ENCODE measurements around the gene AATF.

The AATF gene

GRCh38 chr17:36948717-36949460 is at the start of gene AATF:
Gene AATF, plus strand, starts transcription at chr17:36948954. Its CDS starts 172 bp downstream, at chr17:36949126.
- peak; percentile 97 for DNase-seq

GRCh38 chr17:36899250-36900159 is 49.2 kb upstream of the AATF start:
- no peak for DNase-seq

GRCh38 chr17:36900160-36900512 is 48.6 kb upstream of the AATF start:
- no peak for DNase-seq

GRCh38 chr17:36901506-36901905 is 47.2 kb upstream of the AATF start:
- DNase-seq: no peak

- DNase-seq: no peak
These were observed 41.3 kb upstream of the AATF start for GRCh38 chr17:36907407-36907806.

- DNase-seq: no peak
These were observed 38.2 kb upstream of the AATF start for GRCh38 chr17:36910513-36910912.

GRCh38 chr17:36911001-36911400 is 37.8 kb upstream of the AATF start:
- DNase-seq: no peak

GRCh38 chr17:36913132-36913531 is 35.6 kb upstream of the AATF start:
- no peak for DNase-seq

GRCh38 chr17:36918211-36918691 is 30.5 kb upstream of the AATF start:
- DNase-seq: no peak

- DNase-seq: no peak
These were observed 29.3 kb upstream of the AATF start for GRCh38 chr17:36919407-36919968.

GRCh38 chr17:36920032-36921005 is 28.4 kb upstream of the AATF start:
- DNase-seq: no peak

- no peak for DNase-seq
These were observed 27.5 kb upstream of the AATF start for GRCh38 chr17:36921095-36921851.

- no peak for DNase-seq
These were observed 26.6 kb upstream of the AATF start for GRCh38 chr17:36922175-36922574.

GRCh38 chr17:36923814-36924221 is 24.9 kb upstream of the AATF start:
- DNase-seq: no peak

GRCh38 chr17:36926226-36926625 is 22.5 kb upstream of the AATF start:
- DNase-seq: no peak

- no peak for DNase-seq
These were observed 22.1 kb upstream of the AATF start for GRCh38 chr17:36926701-36927100.

- no peak for DNase-seq
These were observed 20.0 kb upstream of the AATF start for GRCh38 chr17:36928471-36929345.

- DNase-seq: no peak
These were observed 18.7 kb upstream of the AATF start for GRCh38 chr17:36929851-36930582.

GRCh38 chr17:36930583-36930900 is 18.2 kb upstream of the AATF start:
- DNase-seq: no peak

- DNase-seq: no peak
These were observed 17.6 kb upstream of the AATF start for GRCh38 chr17:36931096-36931696.

Measured in COR-L47 (cell line).